Neutrophil (primary cell): ENCODE results near the gene MMP19.

ENCODE experiments used
- H3K27ac ChIP-seq: fragments of 200-600 bp; sonication (generic); 2 replicates; pipeline ENCODE4 v1.5.1; 2016; ENCODE audit warnings: mild to moderate bottlenecking, moderate library complexity
- H3K27me3 ChIP-seq: fragments of 200-600 bp; sonication (generic); 2 replicates; pipeline ENCODE4 v1.6.0; 2016; ENCODE audit warnings: mild to moderate bottlenecking
- H3K36me3 ChIP-seq: fragments of 200-600 bp; sonication (generic); 2 replicates; pipeline ENCODE4 v1.5.1; 2017
- H3K4me1 ChIP-seq, 2 experiments: fragments of 200-600 bp in 1 of 2; sonication (generic) in 1 of 2; 1 replicate in 1 of 2; 2 replicates in 1 of 2; pipeline versions ENCODE4 v1.5.1 to v1.6.1; 2013 to 2016; ENCODE audit warnings: low read depth in 1 of 2, low read length in 1 of 2, mild to moderate bottlenecking in 1 of 2, moderate library complexity in 1 of 2; ENCODE audit not compliant: control insufficient read depth in 1 of 2, insufficient read depth in 1 of 2
- H3K4me3 ChIP-seq, 2 experiments: fragments of 200-600 bp in 1 of 2; sonication (generic) in 1 of 2; 1 replicate in 1 of 2; 2 replicates in 1 of 2; pipeline ENCODE4 v1.5.1; 2013 to 2016; ENCODE audit warnings: low read depth in 1 of 2, low read length in 1 of 2, mild to moderate bottlenecking in 1 of 2, moderate library complexity in 1 of 2
- H3K9me3 ChIP-seq: fragments of 200-600 bp; sonication (generic); 2 replicates; pipeline ENCODE4 v1.5.1; 2016
- CTCF ChIP-seq: fragments of 200-600 bp; sonication (generic); IDR thresholded peaks from 2 replicates; pipeline ENCODE4 v1.5.1; 2016; ENCODE audit warnings: antibody characterized with exemption

MMP19 gene

GRCh38 chr12:55789171-55789570 lies 53.6 kb downstream of the MMP19 start:
- Histone ChIP-seq H3K9me3 (no peaks in the 10 kb centered on the region), H3K27me3 (no peaks in the 10 kb centered on the region), H3K4me1 (no peaks in the 10 kb centered on the region), H3K27ac (no peak overlapping the region), H3K4me3 (no peak overlapping the region), H3K36me3 (peaks cover 73% of the 10 kb centered on the region)
- no peak for TF ChIP-seq CTCF

- Histone ChIP-seq H3K27ac (no peak overlapping the region), H3K4me3 (no peak overlapping the region), H3K36me3 (peaks cover 73% of the 10 kb centered on the region), H3K27me3 (no peaks in the 10 kb centered on the region), H3K4me1 (no peaks in the 10 kb centered on the region), H3K9me3 (no peaks in the 10 kb centered on the region)
- TF ChIP-seq CTCF = no peak
These were observed 54.2 kb downstream of the MMP19 start for GRCh38 chr12:55788546-55788945.
